HG03108 (cell line): ENCODE measurements around the gene ZNF816.
"Not testable (repeated sequence)": the region's sequence is repeated elsewhere in the genome, so short reads cannot be mapped to it uniquely, and the experiment has no call there.

Experiments used
- ATAC-seq: cut with Tn5 transposase; IDR thresholded peaks from one replicate; pipeline ENCODE4 v1.9.1; 2021; ENCODE audit warnings: moderate library complexity; ENCODE audit not compliant: unreplicated experiment

ZNF816 gene

DNA sequence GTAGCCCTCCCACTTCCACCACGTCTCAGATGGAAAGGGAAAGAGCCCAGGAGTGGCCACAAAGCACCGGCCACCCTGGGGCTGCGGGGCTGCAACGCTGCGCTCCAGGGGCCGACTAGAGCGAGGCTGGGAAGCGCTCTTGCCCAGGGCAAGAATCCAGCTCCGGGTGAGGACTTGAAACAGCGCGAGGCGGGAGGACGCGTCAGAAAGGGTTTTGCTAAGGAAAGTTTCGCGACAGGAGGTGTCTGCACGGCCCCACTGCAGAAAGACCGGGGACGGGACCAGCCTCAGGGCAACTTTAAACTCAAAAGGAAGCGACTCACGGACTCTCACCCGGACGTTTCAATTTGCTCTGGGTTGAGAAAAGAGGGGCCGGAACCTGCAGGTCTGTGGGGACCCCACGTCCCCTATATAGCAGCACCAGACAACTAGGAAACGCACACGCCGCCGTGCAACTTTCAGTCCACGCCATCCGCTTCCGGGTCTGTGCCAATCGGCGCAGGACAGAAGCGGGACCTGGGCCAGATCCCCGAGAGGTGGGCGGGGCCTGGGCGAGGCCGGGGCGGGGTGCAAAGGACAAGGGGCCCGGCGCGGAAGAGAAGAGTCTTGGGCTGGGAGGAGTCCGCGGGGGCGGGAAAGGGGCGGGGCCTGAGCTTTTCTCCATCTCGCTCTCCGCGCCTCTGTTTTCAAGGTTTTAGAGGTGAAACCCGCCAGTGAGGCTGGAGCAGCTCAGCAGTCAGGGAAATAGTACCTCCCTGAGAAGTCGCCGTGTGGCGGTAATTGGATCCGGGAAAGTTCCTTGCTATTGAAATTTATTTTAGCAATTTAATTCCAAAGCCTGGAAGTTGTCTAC lies at the start of gene ZNF816:
Gene ZNF816 (minus strand): TSS at position 488 of the 853 bp plus-strand sequence. CDS start 6,792 bp downstream, outside the sequence.
- ATAC-seq: peak; percentile 94

DNA sequence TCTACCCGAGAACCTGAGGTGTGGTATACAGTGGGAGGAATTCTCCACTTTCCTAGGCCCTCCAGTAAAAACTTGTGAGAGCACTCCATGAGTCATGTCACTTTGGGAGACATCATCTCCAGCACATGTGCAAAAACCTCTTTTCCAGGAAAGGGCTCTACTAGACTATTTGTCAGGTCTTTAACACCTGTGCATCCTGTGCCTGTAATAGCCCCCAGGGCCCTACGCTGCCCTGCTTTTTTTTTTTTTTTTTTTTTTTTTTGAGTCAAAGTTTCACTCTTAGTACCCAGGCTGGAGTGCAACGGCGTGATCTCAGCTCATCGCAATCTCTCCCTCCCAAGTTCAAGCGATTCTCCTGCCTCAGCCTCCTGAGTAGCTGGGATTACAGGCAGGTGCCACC lies 49.3 kb upstream of the ZNF816 start:
- ATAC-seq: no peak

DNA sequence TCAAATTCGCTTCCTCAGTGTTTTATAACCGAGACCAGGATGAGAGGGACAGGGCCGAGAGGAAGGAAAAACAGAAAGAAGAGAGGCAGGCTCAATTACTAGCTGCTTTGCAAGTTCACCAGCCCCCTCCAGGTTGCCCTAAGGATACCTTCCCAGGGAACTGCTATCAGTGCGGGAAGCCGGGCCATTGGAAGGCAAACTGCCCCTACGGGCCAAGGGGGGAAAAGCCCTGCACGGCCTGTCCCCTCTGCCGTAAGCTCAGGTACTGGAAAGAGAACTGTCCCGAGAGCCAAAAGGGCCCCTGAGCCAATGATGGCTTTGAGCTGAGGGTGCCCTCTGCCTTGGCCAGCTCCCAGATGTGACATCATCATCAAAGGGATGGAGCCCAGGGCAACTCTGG lies 47.8 kb upstream of the ZNF816 start:
- ATAC-seq: no peak

DNA sequence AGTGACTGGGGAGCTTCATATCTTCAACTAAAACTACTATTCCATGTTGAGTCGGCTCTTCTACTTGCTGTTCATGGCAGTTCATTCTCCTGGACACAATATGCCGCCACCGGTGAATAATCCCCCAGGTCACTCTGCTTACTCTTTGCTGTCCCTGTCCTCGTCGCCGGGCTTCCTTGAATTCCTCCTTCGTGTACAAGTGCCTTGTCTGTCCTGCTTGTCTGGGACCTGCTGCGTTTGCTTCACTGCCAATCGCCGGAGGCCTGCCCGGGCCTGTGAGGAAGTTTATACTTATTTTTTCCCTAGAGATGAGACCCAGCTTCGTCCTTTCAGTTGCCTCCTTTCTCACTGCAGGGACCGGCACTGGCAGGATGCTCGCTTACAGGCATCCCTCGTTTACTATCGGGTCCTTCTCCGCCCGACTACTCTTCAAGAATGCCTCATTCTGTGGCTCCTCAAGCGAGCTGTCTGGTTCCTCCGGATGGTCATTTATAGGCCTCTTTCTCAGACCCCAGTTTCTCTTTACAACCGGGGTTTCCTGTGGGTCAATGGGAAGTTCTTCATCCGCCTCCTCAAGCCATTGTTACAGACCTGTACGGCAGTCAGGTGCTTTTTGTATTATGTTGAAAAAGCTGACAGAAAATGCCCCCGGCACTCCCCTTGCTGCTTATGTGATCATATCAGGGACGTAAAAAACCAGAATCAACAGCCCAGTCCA lies 45.5 kb upstream of the ZNF816 start:
- no peak for ATAC-seq

DNA sequence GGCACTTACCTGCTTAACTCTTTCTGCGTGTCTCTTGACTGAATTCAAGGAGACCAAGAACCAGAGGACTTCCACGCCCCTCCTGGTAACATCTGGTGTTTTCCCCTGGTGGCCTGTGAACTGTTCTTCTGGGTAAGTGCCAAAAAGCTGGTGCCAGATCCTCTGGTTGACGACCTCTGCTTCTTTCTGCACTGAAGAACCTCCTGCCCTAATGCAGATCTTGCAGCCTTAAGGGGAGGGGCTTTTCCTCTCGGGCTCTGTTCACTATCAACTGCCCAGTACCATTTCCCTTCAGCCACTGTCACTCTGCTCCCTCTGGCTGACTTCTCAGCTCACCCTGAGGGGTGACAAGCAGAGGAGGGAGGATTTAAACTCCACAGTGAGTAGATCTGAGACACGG lies 44.9 kb upstream of the ZNF816 start:
- no peak for ATAC-seq

DNA sequence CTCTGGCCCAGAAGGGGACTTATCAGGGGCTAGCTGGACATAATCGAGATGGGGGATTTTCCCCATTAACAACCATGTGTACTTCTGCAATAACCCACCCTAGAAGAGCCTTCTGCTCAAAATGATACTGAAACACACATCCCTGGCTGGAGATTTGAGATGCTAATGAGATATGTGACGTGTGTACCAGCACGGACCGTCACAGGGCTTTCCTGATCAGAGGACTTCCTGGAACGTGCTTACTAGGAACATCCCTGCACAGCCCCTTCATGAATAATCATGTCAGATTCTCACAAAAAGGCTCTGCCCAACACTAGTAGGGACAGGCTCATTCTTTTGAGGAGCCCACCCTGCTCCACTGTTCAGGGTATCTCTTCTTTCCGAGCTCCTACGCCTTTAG lies 44.5 kb upstream of the ZNF816 start:
- no peak for ATAC-seq

DNA sequence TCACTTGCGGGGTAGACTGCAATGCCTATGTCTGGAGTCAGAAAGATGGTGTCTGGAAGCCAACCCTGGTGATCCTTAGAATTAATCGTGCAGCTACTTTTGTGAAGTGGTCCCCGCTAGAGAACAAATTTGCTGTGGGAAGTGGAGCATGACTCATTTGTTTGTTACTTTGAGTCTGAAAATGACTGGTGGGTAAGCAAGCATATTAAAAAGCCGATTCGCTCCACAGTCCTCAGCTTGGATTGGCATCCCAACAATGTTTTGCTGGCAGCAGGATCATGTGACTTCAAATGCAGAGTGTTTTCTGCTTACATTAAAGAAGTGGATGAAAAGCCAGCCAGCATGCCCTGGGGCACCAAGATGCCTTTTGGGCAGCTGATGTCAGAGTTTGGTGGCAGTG lies 41.6 kb upstream of the ZNF816 start:
- no peak for ATAC-seq

DNA sequence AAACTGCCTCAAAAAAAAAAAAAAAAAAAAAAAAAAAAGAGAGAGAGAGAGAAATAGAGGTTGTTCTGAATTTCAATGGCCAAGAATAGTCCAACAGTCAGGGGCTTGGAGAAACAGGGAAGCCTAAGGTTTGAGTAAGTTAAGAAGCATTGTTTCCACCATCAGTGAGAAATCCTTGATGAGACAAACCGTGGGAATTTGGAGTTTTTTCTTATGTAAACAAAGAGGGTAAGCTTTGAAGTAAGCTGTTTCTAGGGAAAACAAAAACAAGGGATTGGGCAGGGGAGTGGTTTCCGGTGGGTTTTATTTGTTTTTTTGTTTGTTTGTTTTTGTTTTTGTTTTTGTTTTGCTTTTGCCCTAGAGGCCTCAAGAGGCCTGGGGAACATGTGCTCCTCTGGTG lies 39.8 kb upstream of the ZNF816 start:
- ATAC-seq: no peak

DNA sequence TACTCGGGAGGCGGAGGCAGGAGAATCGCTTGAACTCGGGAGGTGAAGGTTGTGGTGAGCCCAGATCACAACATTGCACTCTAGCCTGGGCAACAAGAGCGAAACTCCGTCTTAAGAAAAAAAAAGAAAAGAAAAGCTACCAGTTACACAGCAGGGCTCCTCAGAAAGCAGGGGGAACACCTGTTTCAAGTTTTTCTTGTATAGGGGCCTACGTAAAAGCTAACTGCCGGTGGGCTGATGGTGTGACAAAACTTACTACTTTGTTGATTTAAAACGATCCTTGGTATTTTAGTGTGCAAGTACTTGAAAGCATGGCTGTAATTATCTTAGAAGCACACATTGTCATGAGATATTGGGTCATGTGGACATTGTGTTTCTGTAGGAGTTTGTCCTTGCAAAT lies 35.3 kb upstream of the ZNF816 start:
- ATAC-seq: no peak

DNA sequence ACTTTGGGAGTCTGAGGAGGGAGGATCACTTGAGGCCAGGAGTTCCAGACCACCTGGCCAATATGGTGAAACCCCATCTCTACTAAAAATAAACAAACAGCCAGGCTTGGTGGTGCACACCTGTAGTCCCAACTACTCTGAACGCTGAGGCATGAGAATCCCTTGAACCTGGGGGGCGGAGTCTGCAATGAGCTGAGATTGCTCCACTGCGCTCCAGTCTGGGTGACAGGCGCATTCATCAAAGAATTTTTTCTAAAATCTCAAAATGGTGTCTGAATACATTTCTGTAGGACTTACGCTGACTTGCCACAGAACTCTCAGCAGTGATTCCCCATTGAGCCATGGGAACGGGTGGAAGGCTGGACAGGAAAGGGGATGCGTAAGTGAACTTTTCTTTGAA lies 33.0 kb upstream of the ZNF816 start:
- no peak for ATAC-seq

DNA sequence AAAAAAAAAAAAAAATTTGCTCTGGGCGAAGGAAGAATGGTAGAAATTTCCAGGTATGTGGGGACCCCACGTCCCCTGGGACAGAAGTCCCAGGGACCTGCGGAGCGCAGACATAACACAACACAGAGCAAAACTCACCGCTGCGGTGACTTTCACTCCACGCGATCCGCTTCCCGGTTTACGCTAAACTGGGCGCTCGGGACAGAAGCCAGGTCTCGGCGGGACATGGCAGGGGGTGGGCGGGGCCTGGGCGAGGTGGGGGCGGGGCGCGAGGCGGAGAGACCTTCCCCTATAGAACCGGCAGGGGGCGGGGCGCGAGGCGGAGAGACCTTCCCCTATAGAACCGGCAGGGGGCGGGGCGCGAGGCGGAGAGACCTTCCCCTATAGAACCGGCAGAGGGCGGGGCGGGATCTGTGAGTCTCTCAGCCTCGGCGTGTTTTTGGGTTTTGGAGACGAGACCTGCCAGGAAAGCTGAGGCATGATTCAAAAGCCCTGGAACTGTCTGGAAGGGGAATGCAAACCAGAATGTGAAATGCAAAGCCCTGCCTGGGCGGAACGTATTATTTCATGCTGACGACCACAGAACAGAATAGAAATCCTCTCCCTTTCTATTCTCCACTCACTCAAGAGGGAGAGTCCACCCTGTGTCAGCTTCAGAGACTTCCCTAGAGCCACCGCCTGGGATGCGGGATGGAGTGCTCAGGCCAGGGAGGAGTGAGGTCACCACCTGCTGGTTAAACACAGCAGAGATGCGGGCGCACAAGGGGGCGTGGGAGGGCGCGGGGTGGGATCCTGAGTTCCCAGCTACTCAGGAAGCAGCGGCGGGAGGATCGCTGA lies 30.9 kb upstream of the ZNF816 start:
- ATAC-seq: no peak

DNA sequence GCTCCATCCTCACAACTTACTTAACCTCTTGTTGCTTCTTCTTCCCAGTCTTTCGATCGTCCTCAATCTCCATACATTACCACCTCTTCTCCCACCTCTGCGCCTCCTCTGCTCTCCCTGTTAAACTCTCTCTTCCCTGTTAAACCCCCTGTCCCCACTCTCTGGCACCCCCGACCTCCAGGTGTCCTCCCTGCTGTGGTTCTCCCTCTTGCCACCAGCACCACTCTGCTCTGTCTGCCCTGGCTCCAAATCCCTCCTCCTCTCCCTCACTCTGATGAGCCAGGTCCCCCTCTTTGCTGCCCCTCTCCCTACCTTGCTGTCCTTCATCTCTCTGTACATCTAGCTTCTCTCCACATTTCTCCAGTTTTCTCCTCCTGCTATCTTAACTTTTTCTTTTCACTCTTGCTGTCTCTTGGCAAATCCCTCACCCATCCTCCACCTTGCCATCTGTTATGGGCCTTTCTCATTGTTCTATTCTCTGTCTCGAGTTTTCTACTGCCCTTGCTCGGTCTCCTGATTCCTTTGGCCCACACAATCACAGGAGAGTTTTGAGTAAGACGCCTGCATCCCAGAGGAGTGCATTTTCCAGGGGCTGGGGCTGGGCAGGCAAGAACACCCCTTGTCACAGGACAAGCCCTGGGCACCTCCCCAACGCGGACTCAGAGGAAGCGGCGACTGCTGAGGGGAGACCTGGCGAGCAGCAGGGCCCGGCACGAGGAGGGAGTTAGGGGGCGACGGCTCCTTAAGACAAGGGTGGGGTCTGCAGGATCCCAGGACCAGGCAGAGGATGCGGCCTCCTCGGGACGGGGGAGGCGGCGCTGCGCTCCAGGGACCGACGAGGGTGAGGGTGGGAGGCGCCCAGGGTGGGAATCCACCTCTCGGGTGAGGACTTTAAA lies 29.7 kb upstream of the ZNF816 start:
- ATAC-seq: no peak

DNA sequence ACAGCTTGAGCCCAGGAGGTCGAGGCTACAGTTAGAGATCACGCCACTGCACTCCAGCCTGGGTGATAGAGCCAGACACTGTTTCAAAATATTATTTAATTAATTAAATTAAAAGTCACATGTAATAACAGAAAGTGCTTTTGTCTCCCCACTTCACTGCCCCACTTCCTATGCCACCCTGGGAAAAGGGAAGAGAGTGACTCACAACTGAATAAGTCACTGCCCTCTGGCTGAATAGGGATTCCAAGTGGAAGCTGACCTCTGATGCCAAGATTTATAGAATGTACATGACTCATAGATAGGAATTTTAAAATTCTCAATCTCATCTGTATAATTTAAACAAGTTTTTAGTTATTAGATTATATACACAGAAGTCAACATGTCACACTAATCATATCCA lies 28.8 kb upstream of the ZNF816 start:
- no peak for ATAC-seq

DNA sequence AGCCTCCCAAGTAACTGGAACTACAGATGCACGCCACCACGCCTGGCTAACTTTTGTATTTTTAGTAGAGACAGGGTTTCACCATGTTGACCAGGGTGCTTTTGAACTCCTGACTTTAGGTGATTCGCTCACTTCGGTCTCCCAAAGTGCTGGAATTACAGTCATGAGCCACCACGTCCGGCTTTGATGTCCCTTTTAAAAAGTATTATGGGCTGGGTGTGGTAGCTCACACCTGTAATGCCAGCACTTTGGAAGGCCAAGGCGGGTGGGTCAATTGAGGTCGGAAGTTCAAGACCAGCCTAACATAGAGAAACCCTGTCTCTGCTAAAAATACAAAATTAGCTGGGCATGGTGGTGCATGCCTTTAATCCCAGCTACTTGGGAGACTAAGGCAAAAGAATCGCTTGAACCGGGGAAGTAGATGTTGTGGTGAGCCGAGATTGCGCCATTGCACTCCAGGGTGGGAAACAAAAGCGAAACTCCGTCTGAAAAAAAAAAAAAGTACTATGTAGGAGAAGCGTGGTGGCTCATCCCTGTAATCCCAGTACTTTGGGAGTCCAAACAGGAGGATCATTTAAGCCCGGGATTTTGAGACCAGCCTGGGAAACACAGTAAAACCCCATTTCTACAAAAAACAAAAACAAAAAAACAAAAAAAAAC lies 28.2 kb upstream of the ZNF816 start:
- no peak for ATAC-seq

DNA sequence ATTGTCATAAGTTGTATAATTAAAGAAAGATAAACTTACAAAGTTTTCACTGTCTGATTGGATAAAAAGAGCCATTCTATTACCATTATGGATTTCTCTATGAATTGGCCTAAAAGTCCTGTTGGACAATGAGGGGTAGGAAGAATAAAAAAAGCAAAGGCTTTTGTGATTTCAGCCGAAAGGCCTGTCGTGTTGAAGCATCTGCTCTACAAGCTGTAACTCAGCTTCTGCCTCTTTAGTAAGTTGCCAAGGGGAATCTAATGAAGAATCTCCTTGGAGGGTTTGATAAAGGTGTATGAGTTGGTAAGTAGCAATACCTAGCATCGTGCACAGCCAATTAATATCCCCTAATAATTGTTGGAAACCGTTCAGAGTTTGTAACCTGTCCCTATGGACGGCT lies 25.8 kb upstream of the ZNF816 start:
- ATAC-seq: no peak

DNA sequence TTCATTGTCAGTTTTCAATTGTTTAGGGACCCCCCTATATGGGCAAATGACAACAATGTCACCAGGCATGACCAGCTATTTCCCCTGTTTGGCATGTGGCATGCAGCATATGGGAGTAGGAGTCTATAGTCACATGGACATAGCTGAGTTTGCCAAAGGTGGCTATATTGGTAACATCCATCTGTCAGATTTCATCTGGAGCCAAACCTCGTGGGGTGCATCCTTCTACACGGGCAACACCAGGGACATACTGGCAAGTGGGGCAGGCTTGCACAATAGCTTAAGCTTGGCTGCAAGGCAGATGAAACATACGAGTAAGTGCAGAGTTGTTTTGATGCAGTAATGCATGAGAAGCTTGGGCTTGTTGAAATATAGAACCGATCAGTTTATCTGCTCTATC lies 24.5 kb upstream of the ZNF816 start:
- ATAC-seq: no peak

DNA sequence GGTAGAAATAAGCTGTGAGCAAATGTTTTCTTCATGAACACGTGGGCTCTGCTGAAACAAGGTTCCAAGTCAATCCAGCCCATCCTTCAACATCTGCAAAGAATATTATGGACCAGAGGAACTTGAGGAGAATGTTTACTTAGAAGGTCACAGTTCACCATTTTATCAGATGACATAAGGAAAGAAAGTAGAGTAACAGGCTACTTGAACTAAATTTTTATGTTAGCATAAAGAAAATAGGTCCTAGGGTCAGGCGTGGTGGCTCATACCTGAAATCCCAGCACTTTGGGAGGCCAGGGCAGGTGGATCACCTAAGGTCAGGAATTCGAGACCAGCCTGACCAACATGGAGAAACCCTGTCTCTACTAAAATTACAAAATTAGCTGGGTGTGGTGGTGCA lies 20.5 kb upstream of the ZNF816 start:
- ATAC-seq: not testable (repeated sequence)

DNA sequence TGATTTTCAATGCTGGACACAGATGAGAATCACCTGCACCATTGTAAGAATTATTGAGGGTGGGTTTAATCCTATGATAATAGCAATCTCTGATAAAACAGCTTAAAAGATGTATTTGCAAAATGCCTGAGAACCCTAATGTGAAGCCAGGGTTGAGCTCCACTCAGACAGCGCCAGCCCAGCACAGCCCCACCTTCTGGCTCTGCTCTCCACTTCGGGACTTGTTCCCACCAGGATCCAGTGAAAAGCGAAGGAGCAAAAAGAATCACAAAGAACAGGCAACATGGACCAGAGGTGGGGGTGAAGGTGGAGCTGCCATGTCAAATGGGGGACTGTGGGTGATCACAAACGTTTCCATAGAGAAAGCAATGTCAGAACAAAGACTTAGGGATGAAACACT lies 18.6 kb upstream of the ZNF816 start:
- ATAC-seq: no peak

DNA sequence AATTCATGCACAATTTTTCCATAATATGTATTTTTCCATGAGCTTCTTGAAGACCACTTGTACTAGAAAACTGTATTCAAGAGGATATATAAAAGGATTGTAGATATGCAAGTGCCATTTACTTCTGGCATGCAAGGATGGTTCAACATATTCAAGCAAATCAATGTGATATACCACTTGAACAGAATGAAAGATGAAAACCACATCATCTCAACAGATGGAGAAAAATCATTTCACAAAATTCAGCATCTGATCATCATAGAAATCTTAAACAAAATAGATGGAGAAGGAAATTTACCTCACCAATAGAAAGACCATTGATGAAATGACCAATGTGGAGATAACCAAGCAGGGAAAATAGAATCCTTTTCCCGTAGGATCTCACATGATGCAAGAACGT lies 5.1 kb upstream of the ZNF816 start:
- no peak for ATAC-seq

DNA sequence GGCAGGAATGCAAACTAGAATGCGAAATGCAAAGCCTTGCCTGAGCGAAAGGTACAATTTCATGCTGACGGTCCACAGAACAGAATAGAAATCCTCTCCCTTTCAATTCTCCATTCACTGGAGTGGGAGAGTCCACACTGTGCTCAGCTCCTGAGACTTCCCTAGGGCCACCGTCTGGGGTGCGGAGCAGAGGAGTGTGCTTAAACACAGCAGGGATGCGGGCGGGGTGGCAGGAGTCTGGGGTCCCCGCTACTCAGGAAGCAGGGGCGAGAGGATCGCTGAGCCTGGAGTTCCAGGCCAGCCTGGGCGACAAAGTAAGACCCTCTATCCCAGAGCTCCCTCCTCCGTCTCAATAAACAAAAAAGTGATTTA lies 552 bp upstream of the ZNF816 start:
- ATAC-seq: no peak
